Activated naive CD4-positive, alpha-beta T cell treated with anti-CD3 and anti-CD28 coated beads for 36 hours (primary cell): ENCODE data around the gene GOLGA8B. TPM values are rescaled to one million over a fixed set of nuclear protein-coding genes. Genes with fewer than 3 reads are reported as not detected.
"Not testable (repeated sequence)": the region's sequence is repeated elsewhere in the genome, so short reads cannot be mapped to it uniquely, and the experiment has no call there.

Experiments
- CTCF ChIA-PET: fragments of 350-600 bp; sonication (Branson Sonifier 250); formaldehyde crosslinking; loops from one replicate; lab custom pipeline; 2021; ENCODE audit warnings: antibody characterized with exemption; lab: Charles Lee
- DNase-seq: peaks from one replicate; pipeline ENCODE4 v3.0.0-alpha.2; 2020
- H3K27ac Mint-ChIP-seq: one replicate; pipeline ENCODE4 v1.8.0; 2021; ENCODE audit warnings: mild to moderate bottlenecking, mixed read lengths
- H3K27me3 Mint-ChIP-seq: one replicate; pipeline ENCODE4 v1.8.0; 2021; ENCODE audit warnings: low read depth, mixed read lengths
- H3K36me3 Mint-ChIP-seq: one replicate; pipeline ENCODE4 v1.8.0; 2021; ENCODE audit warnings: low read depth, mixed read lengths
- H3K4me1 Mint-ChIP-seq: one replicate; pipeline ENCODE4 v1.8.0; 2021; ENCODE audit warnings: low read depth, mixed read lengths
- H3K4me3 Mint-ChIP-seq: one replicate; pipeline ENCODE4 v1.8.0; 2021; ENCODE audit warnings: mild to moderate bottlenecking, moderate library complexity, mixed read lengths
- H3K9me3 Mint-ChIP-seq: one replicate; pipeline ENCODE4 v1.8.0; 2021; ENCODE audit warnings: mixed read lengths
- intact Hi-C: fragments of 100-400 bp; cut with micrococcal nuclease; formaldehyde crosslinking; loops from one replicate; pipeline ENCODE4 v1.15.1; 2023
- total RNA-seq, 2 experiments: library from RNA; stranded (reverse); gene quantifications; one replicate each; pipeline ENCODE4 v1.2.3, GENCODE V29; 2021

GOLGA8B gene
- total RNA-seq, 2 experiments from 2014 or later, result 66.5 to 67.2 TPM

GRCh38 chr15:34575035-34575434, 8.4 kb downstream of the GOLGA8B start:
- DNase-seq, H3K36me3 Mint-ChIP-seq, H3K27ac Mint-ChIP-seq, CTCF ChIA-PET, H3K27me3 Mint-ChIP-seq, intact Hi-C loops, H3K9me3 Mint-ChIP-seq, H3K4me3 Mint-ChIP-seq: not testable (repeated sequence)
- H3K4me1 Mint-ChIP-seq, result peaks cover 53% of the 10 kb centered on the region

GRCh38 chr15:34572921-34573320, 10.5 kb downstream of the GOLGA8B start:
- H3K27me3 Mint-ChIP-seq, CTCF ChIA-PET, intact Hi-C loops, H3K36me3 Mint-ChIP-seq, H3K27ac Mint-ChIP-seq, H3K9me3 Mint-ChIP-seq, DNase-seq, H3K4me3 Mint-ChIP-seq: not testable (repeated sequence)
- H3K4me1 Mint-ChIP-seq, result peaks cover 35% of the 10 kb centered on the region

GRCh38 chr15:34572019-34572641, 11.3 kb downstream of the GOLGA8B start:
- H3K27me3 Mint-ChIP-seq, DNase-seq, H3K36me3 Mint-ChIP-seq, H3K4me3 Mint-ChIP-seq, H3K27ac Mint-ChIP-seq, CTCF ChIA-PET, H3K9me3 Mint-ChIP-seq, intact Hi-C loops: not testable (repeated sequence)
- peaks cover 33% of the 10 kb centered on the region for H3K4me1 Mint-ChIP-seq

- H3K36me3 Mint-ChIP-seq, intact Hi-C loops, H3K27me3 Mint-ChIP-seq, CTCF ChIA-PET, H3K9me3 Mint-ChIP-seq, DNase-seq, H3K4me3 Mint-ChIP-seq, H3K27ac Mint-ChIP-seq: not testable (repeated sequence)
- H3K4me1 Mint-ChIP-seq, result peaks cover 19% of the 10 kb centered on the region
Measured at GRCh38 chr15:34569670-34570396, 13.6 kb downstream of the GOLGA8B start.

GRCh38 chr15:34567174-34567573, 16.3 kb downstream of the GOLGA8B start:
- intact Hi-C loops, H3K27me3 Mint-ChIP-seq, H3K27ac Mint-ChIP-seq, H3K9me3 Mint-ChIP-seq, H3K4me3 Mint-ChIP-seq, CTCF ChIA-PET, H3K36me3 Mint-ChIP-seq, DNase-seq: not testable (repeated sequence)
- peaks cover 12% of the 10 kb centered on the region for H3K4me1 Mint-ChIP-seq

GRCh38 chr15:34564711-34565110, 18.7 kb downstream of the GOLGA8B start:
- H3K4me1 Mint-ChIP-seq, H3K27ac Mint-ChIP-seq, H3K36me3 Mint-ChIP-seq, H3K27me3 Mint-ChIP-seq, intact Hi-C loops, CTCF ChIA-PET, H3K9me3 Mint-ChIP-seq, H3K4me3 Mint-ChIP-seq, DNase-seq: not testable (repeated sequence)

- H3K9me3 Mint-ChIP-seq, H3K27me3 Mint-ChIP-seq, H3K4me1 Mint-ChIP-seq, H3K36me3 Mint-ChIP-seq, CTCF ChIA-PET, intact Hi-C loops, DNase-seq, H3K27ac Mint-ChIP-seq, H3K4me3 Mint-ChIP-seq: not testable (repeated sequence)
Measured at GRCh38 chr15:34560814-34561213, 22.6 kb downstream of the GOLGA8B start.

GRCh38 chr15:34559764-34560163, 23.7 kb downstream of the GOLGA8B start:
- H3K4me1 Mint-ChIP-seq, H3K4me3 Mint-ChIP-seq, H3K27ac Mint-ChIP-seq, CTCF ChIA-PET, H3K9me3 Mint-ChIP-seq, H3K27me3 Mint-ChIP-seq, H3K36me3 Mint-ChIP-seq, intact Hi-C loops, DNase-seq: not testable (repeated sequence)

GRCh38 chr15:34555162-34555561, 28.3 kb downstream of the GOLGA8B start:
- H3K27me3 Mint-ChIP-seq, H3K4me1 Mint-ChIP-seq, DNase-seq, CTCF ChIA-PET, H3K9me3 Mint-ChIP-seq, H3K36me3 Mint-ChIP-seq, intact Hi-C loops, H3K4me3 Mint-ChIP-seq, H3K27ac Mint-ChIP-seq: not testable (repeated sequence)

GRCh38 chr15:34554716-34555115, 28.7 kb downstream of the GOLGA8B start:
- intact Hi-C loops, H3K9me3 Mint-ChIP-seq, H3K27me3 Mint-ChIP-seq, H3K4me1 Mint-ChIP-seq, CTCF ChIA-PET, H3K36me3 Mint-ChIP-seq, DNase-seq, H3K27ac Mint-ChIP-seq, H3K4me3 Mint-ChIP-seq: not testable (repeated sequence)

- H3K9me3 Mint-ChIP-seq, H3K27ac Mint-ChIP-seq, H3K4me1 Mint-ChIP-seq, intact Hi-C loops, H3K36me3 Mint-ChIP-seq, DNase-seq, H3K27me3 Mint-ChIP-seq, H3K4me3 Mint-ChIP-seq, CTCF ChIA-PET: not testable (repeated sequence)
Measured at GRCh38 chr15:34554126-34554525, 29.3 kb downstream of the GOLGA8B start.

- H3K27ac Mint-ChIP-seq, H3K9me3 Mint-ChIP-seq, CTCF ChIA-PET: not testable (repeated sequence)
Measured at GRCh38 chr15:34550129-34550528, 33.3 kb downstream of the GOLGA8B start.

GRCh38 chr15:34549381-34549809, 34.1 kb downstream of the GOLGA8B start:
- DNase-seq, CTCF ChIA-PET, H3K27ac Mint-ChIP-seq, H3K4me1 Mint-ChIP-seq, H3K4me3 Mint-ChIP-seq, H3K9me3 Mint-ChIP-seq, H3K27me3 Mint-ChIP-seq, H3K36me3 Mint-ChIP-seq, intact Hi-C loops: not testable (repeated sequence)

More at GRCh38 chr15:34550129-34550528, 33.3 kb downstream of the GOLGA8B start:
- intact Hi-C loops, H3K27me3 Mint-ChIP-seq, H3K4me1 Mint-ChIP-seq, DNase-seq, H3K4me3 Mint-ChIP-seq, H3K36me3 Mint-ChIP-seq: not testable (repeated sequence)
